COLO829 (cell line): ENCODE measurements around the gene PPIE.
"Not testable (repeated sequence)": the region's sequence is repeated elsewhere in the genome, so short reads cannot be mapped to it uniquely, and the experiment has no call there.

Experiments
- DNase-seq: peaks from one replicate; pipeline ENCODE4 v3.0.0; 2012; ENCODE audit warnings: low spot score

The PPIE gene

DNA sequence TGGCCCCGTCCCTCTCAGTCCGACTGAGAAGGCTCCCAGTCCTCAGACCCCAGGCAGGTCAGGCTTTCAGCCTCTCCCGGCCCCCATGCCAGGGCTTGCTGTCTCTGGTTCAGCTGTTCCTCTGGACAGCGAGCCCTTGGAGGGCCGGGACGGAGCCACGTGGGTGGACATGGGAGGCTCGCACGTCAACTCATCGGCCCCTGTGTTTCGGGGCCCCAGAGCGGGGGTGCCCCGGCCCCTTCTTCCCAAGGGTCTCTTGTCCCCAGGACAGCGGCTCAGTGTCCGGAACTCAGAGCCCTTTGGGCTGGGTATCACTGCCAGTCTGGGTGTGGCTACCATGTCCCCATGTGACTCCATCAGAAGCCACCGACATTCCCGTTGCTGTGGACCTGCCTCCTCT, 39.2 kb downstream of the PPIE start:
- not testable (repeated sequence) for DNase-seq

DNA sequence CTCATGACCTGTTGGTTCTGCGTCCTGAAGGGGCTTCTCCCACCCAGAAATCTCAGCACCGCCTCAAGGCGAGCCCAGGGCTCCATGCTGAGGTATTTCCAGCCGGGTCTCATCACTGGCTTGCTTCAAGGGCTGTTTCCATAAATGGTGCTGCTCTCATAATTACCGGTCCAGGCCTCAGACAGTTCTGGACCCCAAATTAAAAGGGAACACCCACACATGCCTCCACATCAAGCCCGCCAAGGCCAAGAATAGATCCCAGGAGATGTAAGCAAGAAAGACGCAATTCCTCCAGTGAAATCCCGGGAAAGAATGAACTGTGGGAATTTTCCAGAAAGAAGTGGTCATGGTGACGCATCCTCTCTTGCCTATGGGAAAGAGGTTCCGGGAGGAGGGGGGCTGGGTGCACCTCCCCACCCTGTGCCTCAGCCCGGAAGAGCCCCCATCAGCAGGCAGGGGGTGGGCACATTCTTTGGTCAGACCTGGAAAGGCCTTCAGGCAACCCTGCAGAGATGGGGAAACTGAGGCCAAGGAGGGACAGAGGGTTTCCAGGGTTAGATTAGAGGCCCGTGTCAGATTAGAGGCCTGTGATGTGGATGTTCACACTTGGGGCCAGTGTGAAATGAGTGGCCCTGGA, 39.9 kb downstream of the PPIE start:
- DNase-seq, result not testable (repeated sequence)

DNA sequence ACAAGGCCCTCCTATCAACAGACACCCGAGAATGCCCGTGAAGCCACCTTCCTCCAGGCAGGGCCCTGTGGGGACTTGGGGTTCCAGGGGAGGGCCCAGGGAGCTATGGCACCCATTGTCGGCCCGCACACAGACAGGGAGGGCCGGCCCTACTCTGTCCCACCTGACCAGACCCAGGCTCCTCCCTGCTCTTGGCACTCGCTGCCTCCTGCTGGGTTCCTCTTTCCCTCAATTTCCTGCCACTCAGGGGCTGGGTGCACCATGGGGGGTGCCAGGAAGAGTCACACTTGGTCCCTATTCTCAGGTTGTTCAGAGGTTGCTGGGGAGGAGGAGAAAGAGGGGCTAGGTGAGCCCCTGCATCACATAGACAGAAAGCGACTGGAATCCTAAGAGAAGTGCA, 40.5 kb downstream of the PPIE start:
- DNase-seq, result no peak

DNA sequence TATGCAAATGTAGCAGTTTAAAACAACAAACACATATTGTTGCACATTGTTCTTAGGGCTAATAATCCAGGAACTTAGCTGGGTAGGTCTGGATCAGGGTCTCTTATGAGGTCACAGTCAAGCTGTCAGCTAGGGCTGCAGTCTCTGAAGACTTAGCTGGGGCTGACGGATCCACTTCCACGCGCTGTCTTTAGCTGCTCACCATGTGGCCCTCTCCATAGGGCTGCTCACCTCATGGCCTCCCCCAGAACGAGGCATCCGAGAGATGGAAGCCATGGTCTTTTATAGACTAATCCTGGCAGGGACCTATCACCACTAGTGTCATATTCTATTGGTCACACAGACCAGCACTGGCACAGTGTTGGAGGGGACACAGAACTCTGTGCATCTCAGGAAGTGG, 41.1 kb downstream of the PPIE start:
- no peak for DNase-seq

DNA sequence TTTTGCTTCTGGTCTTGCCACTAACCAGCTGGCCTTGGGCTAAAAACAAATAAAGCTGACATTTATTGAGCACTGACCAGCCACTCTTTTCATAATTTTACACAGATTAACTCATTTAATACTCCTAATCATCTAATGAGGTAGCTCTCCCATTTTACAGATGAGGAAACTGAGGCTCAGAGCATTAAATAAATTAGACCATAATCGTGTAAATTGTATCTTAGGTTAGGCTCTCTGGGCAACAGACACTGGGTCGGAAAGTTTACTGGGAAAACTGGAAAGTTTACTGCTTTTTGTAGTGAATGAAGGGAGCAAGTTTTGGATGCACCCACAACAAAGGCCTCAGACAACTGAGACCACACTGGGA, 42.6 kb downstream of the PPIE start:
- no peak for DNase-seq

DNA sequence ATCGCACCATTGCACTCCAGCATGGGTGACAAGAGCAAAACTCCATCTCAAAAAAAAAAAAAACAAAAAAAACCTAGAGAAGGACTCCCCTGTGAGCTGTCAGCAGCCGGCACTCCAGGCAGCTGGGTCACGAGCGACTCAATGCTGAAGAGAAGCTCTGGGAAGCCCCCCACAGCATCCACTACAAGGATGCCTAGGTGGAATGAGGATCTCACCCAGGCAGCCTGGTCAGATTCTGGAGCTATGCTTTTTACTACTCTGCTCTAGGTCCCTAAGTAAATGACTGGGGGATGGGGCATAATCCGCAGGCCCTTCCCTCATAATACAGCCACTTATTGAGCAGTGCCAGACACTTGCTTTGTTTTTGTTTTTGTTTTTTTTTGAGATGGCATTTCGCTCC, 43.4 kb downstream of the PPIE start:
- DNase-seq, result no peak

DNA sequence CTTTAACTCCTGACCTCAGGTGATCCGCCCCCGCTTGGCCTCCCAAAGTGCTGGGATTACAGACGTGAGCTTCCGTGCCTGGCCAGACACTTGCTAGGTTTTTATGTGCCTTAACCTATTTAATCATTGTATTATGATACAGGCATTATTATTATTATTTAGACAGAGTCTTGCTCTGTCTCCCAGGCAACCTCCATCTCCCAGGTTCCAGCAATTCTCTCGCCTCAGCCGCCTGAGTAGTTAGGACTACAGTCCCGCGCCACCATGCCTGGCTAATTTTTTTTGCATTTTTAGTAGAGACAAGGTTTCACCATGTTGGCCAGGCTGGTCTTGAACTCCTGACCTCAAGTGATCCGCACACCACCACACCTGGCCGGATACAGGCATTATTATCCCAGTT, 44.0 kb downstream of the PPIE start:
- DNase-seq, result not testable (repeated sequence)

DNA sequence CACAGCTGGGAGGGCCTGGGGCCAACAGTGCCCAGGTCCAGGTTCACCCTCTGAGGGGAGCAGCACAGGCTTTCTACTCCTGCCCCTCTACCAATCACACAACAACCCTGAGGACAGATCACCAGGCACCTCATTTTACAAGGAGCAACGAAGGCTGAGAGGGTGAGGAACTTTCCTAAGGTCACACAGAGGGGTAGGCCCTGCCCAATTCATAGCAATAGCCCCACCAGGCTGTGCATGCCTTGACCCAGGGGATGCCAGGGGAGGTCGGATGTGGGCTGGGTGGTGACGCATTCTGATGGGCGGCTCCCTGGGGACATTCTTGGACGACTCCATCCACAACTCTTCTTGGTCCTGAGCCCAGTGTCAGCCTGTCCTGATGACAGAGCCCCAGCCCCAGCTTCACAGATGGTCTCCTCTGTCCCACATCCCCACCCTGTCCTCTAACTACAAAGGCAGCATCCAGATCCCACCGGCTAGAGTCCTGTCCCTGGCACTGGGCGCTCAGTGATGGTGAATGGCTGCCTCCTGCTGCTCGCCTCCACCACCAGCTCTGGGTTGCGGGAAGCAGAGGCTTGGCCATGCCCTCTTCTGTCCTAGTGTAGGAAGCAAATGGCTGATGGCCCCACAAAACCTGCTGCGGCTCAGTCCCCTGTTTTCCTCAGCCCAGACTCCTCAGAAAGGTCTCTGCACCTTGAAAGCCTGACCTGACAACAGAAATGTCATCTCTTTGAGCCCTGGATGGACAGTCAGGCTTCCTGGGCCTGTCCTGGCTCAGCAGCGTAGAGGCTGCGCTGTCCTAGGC, 47.8 kb downstream of the PPIE start:
- DNase-seq, result not testable (repeated sequence)

DNA sequence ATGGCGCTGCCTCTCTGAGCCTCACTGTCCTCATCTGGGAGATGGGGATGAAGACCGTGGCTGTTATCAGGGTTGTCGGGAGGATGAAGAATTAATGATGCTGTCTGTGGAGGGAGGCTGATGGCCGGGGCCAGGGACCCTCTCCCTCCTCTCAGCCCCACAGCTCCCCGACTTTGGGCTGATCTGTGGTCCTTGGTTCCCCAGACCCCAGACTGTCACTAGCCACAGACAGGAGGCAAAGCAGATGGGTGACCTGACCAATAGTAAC, 48.4 kb downstream of the PPIE start:
- not testable (repeated sequence) for DNase-seq

DNA sequence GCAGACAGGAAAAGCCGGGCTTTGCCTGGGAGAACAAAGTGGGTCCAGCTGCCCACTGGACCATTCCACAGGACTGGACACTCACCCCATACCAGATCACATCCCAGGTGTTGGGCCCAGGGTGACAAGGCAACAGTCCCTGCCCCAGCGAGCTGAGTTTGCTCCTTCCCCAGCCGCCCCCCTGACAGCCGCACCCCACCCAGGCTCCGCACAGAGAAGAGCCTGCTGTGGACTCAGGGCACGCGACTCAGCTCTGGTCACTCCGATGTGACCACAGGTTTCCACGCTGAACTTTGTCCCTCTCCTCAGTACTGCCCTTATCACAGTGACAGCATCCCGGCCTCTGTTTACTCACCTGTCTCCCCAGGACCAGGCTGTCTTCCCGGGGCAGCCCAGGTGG, 48.8 kb downstream of the PPIE start:
- DNase-seq, result no peak

DNA sequence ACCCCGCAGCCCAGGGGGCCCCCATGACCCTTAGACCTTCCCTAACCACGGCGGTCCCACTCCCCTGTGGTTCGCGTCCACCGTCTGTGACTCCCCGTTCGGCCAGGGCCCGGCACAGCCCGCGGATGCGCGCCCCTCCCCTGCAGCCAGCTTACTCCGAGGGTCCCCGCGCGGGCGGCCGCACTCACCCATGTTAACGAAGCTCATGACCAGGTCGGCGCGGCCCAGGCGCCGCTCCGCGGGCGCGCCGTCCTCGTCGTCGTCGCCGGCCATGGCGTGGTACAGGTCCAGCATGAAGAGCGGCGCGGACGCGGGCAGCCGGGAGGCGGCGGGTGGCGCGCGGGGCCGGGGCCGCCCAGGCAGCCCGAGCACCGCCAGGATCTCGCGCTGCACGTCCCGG, 49.3 kb downstream of the PPIE start:
- not testable (repeated sequence) for DNase-seq

DNA sequence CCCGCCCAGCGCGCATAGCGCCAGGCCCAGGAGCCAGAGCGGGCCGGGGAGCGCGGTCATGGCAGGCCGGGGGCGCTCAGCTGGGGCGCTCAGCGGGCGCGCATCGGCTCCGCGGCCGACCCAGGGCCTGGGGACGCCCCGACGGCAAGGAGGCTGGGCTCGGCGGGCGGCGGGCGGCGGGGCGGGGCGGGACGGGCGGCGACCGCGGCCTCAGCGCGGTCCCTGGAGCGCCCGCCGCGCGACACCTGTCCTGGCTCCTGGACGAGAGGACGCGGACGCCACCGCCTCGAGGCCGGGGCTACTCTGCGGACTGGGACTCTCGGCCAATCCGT, 49.7 kb downstream of the PPIE start:
- no peak for DNase-seq

DNA sequence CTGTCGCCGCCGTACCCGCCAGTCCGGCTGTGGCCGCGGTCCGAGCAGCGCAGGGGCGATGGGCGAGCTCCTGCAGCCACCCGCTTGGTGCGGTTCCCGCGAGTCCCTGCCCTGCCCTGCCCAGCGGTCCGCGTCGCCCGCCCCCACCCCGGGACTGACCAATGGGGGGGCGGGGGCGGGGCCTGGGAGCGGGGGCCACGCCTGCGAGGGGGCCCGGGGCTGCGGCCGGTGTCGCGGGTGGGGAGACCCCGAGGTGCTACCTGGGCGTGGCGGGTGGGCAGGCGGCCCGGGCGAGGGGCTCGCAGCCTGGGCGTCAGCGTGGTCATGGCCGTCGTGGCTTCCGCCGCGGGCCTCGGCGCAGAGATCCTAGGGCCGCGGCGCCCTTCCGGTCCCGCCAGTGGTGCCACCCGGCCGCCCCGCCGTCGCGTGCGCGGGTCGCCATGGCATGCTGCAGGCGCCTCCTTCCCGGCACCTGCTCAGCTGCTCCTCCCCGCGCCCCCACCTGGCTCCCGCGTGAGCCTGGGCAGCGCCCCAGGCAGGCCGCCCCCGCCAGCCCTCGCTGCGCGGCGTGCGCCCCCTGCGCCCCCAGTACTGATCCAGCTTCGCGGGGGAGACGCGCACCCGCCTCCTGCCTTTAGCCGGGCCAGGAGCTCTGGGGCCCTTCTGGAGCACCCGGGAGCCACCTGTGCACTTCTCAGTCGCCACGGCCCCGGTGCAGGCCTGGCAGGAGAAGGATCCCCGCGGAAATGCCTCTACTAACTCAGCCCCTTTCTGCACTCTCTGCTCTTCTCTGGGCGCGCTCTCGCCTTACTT, 50.3 kb downstream of the PPIE start, which contains the start of gene BMP8B:
Gene BMP8B, minus strand, starts transcription at position 108 of the 813 bp plus-strand sequence. CDS start 380 bp downstream, outside the sequence.
- DNase-seq, result peak; percentile 22

DNA sequence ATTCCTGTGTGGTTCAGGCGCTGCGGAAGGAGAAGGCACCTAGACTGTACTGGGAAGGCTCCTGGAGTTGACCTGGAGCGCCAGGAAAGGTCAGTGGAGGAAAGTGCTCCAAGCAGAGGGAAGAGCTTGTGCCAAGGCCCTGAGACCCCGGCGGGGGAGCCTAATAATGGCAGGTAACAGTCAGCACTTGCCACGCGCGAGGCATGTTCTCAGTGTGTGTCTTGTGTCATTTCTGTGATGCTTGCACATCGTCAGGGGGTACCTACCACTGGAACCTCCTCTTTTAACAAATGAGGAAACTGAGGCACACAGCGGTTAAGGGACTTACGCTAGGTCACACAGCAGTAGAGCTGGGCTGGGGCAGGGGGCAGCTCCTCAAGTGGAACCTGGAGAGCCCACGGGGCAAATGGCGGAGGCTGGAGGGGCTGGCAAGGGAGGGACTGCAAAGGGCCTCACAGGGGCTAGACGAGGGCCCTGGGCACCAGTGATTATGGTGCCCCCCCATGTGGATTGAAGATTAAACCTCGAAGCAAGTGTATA, 51.0 kb downstream of the PPIE start:
- no peak for DNase-seq

DNA sequence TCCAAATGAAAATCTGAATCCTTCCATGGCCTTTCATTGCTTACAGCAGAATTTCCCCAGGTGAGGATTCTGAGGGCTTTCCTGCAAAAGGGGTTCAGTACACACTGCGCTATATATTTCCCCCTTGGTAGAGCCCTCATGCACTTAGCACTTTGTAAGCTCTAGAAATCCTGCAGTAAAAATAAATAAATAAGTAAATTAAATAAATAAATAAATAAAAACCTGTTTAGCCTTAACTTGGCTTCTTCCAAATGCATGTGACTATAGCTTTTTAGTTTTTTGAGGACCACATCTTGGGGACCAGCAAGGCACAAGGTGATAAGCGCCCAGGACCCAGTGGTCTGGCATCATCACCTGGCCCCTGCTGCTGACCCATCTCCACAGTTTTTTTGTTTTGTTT, 53.2 kb downstream of the PPIE start:
- DNase-seq, result no peak

DNA sequence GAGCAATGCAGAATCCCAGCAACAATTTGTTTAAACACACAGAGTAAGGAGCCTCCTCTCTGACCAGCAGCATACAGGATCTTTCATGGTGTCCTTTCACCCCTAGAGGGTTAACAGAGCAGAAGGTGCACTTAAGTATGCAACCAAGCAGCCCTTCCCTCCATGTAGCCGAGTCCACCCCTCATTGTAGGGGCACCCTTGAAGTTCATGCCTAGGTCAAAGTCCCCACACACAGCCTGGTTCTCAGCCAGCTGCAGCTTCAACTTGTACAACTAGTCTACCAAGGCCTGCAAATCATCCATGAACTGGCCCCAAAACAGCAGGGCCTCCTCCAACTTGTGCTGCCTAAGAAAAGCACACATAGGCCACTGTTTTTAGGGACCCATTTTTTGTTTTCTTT, 57.0 kb downstream of the PPIE start:
- DNase-seq, result no peak

DNA sequence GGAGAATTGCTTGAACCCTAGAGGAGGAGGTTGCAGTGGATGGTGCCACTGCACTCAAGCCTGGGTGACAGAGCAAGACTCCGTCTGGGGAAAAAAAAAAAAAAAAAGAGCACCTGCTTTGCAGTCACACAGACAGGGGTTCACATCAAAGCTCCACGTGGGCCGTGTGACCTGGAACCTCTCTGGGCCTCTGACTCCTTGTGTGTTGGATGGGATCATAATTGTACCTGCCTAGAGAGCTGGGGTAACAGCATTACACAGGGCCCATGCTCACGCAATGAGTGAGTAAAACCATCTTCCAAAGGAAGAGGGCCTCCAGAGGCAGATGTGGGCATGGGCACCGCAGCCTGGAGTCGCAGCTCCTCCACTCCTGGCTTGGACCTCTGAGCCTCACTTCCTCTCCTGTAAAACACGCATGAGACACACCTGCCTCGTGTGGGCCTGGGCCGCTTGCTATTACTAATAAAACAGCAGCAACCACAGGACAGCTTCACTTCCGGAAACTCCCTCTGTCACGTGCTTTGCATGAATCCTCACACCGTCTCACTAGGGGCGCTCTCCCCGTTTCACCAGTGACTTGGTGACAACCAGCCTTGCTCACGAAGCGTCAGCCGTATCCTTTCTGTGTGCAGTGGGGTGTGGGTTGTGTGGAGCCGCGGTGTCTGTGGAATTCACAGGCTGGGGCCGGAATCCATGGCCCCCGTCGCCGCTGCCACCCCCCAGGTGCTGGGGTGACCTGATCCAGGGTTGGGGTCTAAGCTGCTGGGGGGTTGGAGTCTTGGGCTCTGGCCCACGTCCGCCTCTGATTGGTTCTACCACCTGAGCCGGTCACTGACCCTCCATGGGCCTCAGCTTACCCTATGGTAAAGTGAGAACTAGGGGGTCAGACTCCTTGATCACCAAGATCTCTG, 60.4 kb downstream of the PPIE start:
- DNase-seq, result peak; percentile 75

DNA sequence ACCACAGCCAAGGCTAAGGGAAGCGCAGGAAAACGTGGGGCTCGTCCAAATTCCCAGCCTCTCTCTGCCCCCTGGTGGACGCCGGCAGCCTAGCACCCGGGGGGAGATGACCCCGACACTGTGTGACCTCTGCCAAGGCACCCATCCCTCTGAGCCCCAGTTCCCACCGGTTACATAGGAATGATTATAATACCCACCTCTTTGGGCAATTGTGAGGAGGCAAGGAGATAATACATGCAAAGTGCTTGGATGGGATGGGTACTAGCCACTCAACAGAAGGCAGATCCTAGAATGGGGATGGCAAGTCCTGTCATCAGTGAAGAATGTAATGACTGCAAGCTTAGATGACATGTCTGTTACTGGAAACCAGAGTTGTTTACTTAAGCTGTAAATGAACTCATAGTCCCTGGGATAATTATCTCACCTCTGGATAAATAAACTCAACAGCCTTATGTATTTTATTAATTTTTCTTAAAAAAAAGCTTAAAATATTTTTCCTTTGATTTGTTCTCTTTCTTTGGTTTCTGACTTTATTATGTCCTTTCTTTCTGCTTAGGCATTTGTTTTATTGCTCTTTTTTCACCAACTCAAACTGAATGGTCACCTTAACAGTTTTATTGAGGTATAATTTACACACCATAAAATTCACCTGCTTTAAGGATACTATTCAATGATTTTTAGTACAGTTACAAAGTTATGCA, 61.2 kb downstream of the PPIE start:
- DNase-seq, result peak; percentile 60

DNA sequence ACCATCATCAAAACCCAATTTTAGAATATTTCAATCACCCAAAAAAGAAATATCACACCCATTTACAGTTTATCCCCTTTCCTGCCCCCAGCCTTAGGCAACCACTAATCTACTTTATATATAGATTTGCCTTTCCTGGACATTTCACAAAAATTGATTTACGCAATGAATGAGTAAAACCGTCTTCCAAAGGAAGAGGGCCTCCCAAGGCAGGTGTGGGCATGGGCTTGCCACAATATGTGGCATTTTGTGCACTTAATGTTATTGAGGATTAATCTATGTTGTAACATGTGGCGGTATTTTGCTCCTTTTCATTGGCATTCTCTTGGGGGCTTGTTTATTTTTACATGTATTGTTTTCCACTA, 61.8 kb downstream of the PPIE start:
- DNase-seq, result no peak

DNA sequence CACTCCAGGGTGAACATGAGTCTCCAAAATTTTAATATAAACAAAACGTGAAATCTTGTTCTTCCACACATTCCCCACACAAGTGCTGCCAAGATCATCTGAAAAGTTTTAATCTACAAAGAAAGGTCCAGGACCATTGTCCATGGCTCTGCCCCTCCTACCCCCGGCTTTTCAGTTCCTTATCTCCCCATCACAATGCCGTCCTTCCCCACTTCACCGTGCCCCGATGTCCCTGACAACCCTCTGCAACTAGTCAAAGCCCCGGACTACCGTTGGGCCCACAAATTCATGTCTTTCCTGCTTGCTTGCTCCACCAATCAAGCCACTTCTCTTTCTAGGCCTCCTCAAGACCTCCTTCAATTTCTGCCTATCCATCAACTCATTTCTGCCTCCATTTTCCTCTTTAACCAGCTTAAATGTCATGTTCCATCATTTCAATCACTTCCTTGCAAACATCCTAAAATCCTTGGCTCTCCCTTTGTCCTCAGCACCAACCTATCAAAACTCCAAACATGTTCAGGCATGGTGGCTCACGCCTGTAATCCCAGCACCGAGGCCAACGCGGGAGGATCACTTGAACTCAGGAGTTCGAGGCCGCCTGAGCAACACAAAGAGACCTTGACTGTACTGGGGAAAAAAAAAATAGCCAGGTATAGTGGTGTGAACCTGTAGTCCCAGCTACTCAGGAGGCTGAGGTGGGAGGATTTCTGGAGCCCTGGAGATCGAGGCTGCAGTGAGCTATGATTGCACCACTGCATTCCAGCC, 64.0 kb downstream of the PPIE start:
- DNase-seq, result no peak

DNA sequence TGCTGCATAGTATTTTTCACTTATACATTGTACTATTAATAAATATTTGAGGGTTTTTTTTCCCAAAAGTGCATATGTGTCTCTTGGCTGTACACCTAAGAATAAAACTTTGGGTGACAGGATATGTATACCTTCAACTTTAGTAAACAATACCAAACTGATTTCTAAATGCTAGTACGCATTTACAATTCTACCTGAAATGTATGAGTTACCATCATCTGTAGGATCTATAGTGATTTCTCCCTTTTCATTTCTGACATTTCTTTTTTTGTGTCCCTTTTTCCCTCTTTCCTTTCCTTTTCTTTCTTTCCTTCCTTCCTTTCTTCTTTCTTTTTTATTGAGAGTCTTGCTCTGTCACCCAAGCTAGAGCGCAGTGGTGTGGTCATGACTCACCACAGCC, 66.7 kb downstream of the PPIE start:
- no peak for DNase-seq
